CD4-positive, alpha-beta T cell treated with Interleukin-21 for 1 hour (primary cell): ENCODE results near the gene LRFN4.

Source experiments
- DNase-seq: peaks from one replicate; pipeline ENCODE4 v3.0.0-alpha.2; 2020

The LRFN4 gene

DNA sequence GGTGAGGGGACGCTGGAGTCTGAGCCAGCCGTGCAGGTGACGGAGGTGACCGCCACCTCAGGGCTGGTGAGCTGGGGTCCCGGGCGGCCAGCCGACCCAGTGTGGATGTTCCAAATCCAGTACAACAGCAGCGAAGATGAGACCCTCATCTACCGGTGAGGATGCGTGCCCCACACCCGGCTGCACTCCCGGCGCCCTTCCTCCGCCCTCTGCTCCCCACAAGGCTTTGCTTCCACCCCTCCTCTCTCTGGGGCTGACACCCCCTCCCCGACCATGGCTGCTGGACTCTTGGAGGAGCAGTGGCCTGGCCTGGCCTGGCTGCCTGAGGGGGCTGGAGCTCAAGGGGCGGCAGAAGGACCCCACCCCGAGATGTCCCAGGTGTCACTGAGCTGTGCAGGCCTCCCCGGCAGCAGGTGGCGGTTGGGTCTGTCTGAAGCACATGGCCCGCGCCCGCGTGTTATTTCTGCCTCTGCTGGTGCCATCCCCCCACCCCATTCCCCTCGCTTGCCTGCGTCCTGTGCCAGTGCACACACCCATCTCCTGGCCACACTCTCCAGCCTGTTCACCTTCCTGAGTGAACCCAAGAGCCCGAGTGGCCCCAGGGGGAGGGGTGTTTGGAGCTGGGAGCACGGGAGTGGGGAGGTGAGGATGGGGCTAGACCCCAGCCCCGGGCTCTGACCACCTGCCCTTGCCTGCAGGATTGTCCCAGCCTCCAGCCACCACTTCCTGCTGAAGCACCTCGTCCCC, 2.2 kb downstream of the LRFN4 start:
- no peak for DNase-seq

DNA sequence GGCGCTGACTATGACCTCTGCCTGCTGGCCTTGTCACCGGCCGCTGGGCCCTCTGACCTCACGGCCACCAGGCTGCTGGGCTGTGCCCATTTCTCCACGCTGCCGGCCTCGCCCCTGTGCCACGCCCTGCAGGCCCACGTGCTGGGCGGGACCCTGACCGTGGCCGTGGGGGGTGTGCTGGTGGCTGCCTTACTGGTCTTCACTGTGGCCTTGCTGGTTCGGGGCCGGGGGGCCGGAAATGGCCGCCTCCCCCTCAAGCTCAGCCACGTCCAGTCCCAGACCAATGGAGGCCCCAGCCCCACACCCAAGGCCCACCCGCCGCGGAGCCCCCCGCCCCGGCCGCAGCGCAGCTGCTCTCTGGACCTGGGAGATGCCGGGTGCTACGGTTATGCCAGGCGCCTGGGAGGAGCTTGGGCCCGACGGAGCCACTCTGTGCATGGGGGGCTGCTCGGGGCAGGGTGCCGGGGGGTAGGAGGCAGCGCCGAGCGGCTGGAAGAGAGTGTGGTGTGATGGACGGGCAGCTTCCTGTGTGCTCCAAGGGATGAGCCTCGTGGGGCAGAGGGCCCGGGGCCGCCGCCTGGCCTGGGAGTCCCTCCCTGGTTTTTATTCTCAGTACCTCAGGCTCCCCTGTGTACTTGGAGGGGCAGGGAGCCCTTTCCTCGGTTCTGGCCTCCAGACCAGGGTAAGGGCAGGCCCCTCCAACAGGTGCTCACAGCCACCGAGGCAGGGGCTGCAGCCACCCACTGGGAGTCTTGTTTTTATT, 3.0 kb downstream of the LRFN4 start:
- DNase-seq, result no peak

DNA sequence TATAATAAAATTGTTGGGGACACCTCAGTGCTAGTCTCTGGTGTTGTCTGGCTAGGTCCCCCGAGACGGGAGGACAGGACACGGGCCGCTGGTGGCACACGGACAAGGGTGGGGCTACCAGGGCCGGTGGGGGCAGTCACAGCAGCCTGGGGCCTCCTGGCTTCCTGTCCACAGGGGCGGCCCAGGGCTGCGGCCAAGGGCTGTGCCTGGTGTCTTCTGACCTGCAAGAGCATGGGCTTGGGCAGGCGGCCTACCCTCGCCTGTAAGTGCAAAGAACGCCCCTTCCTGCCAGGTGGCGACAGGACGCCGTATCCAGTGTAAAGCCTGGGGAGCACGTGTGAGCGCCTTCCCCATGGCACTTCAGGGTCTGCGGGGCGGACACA, 3.6 kb downstream of the LRFN4 start:
- DNase-seq, result no peak

DNA sequence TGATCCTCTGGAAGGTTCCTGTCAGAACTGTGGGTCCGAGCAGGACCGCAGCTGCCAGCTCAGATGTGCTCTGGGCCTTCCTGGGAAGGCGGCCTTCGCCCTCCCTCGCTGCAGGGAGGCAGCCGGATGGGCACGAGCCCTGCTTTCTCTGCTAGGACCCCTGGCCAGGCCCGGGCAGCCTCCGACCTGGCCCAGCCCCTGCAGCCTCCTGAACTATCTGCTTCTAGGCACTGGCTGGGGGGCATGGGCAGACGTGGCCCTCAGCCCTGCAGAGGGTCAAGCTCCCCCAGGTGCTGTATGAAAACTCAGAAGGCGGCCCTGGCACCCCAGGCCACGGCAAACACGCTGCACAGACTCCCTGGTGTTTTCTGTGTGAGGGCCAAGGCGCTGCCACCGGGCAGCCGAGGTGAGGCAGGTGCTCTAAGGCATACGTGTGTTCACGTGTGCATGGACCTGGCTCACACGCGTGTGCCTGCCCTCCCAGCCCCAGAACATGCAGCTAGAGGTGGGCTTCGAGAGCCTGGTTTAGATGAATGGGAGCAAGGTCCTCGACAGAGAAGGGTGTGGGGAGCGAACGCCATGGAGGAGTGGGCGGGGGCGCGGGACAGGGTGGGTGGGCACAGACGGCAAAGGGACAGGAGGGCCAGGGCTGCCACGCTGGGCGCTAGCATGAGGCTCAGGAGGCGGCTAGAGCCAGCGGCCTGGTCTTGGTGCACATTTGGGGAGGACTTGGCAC, 4.3 kb downstream of the LRFN4 start:
- no peak for DNase-seq

DNA sequence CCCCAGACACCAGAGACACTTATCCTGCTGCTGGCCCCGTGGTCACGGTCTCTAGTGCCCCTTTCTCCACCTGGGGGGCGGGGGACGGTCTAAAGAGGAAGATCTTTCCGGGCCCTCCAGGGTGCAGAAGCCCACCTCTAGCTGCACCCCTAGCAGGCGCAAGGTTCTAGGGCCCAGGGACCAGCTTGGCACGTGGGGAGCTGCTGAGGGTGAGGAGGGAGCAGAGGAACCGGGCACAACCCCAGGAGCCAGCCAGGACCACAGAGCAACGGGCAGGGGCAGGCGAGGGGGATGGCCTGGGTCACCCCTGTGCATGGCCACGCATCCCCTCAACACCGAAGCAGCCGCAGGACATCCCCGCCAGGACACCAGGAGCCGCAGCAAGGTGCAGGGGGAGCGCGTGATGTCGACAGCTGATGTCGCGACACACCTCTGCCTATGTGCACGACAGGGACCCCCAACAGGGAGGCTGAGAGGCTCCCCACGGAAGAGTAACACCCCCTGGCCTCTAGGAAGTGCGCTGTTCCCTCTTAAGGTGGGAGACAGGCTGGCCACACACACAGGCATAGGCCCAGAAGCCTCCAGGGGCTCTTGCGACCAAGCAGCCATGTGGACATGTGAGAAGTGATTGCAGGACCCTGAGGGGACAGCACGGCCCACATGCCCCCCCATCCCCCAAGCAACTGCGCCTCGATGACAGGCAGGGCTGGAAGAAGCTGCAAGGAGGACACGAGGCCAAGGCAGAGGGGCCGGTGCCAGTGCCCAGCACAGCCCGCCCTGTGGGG, 5.1 kb downstream of the LRFN4 start:
- DNase-seq, result no peak

DNA sequence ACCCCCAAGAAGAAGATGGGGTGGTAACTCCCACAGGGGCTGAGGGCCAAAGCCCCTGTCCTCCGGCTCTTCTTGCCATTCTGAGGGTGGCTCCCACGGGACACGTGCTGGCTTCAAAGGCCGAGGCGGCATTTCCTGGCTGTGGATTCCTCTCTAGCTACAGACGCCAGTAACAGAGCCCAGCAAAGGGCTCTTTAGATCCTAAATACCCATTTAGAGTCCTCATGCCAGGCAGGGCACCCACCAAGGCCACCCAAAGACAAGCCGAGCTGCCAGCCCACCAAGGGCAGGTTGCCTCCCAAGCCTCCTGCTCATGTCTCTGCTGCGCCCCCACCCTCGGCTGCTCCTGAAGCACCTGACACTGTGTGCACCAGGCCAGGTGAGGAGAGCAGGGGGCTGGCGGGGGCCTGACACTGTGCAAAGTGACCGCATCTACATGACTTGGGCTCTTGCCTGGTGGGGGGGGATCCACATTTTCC, 5.7 kb downstream of the LRFN4 start:
- DNase-seq, result no peak

DNA sequence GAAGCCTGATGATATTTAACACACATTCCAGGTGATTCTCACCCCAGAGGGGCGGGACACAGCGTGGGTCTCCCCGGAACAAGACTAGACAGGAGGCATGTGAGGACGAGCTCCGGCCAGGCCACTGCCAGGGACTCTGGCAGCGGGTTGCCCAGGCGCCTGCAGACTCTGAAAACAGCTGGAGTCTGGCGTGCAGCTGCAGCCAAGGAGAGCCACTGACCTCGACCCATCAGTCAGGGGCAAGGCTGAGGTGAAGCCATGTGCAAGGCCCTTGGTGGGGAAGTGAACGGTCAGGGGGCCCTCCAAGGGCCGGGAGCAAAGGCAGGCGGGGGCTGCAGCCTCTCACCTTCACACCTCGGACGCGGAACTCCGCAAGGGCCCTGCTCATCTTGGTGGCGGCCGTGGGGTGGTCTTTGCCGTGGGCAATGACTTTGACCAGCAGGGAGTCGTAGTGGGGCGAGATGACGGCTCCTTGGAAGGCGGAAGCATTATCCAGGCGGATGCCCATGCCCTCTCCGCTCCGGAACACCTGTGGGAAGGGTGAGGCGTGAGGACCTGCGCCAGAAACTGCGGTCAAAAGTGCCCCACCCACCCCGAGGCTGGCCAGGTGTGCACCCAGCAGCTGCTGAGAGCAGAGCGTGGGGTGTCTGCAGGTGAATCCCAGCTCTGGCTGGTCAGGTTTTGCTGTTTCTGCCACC, 6.7 kb downstream of the LRFN4 start:
- no peak for DNase-seq

DNA sequence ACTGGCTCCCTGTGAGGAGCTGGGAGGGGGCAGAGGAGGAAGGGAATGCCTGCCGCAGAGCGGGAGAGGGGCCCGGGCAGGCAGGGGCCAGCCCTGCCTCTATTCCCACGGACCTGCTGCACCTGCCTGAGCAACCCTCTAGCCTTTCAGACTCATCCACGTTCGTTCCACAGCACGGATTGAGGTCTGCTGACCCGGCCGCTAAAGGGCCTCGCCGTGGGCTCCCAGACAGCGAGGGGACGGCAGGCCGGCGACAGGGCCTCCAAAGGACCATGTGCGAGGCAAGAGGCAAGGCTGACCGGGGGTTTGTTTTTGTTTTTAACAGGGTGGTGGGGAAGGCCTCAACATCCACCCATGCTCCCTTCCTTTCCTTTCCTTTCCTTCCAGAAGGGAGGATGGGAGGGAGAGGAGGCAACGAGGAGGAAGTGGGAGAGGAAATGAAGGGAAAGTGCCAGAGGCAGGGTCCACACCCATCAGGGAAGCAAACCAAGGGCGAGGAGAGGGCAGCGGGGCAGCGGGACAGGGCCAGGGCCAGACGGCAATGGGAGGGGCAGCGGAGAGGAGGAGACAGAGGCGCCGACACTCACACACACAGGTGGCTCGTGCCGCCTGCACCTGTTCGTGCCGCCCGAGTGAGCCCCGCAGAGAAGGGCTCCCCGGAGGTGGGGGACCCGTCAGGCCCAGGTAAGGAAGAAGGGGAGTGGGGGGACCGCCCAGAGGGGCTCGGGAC, 7.5 kb downstream of the LRFN4 start:
- no peak for DNase-seq

DNA sequence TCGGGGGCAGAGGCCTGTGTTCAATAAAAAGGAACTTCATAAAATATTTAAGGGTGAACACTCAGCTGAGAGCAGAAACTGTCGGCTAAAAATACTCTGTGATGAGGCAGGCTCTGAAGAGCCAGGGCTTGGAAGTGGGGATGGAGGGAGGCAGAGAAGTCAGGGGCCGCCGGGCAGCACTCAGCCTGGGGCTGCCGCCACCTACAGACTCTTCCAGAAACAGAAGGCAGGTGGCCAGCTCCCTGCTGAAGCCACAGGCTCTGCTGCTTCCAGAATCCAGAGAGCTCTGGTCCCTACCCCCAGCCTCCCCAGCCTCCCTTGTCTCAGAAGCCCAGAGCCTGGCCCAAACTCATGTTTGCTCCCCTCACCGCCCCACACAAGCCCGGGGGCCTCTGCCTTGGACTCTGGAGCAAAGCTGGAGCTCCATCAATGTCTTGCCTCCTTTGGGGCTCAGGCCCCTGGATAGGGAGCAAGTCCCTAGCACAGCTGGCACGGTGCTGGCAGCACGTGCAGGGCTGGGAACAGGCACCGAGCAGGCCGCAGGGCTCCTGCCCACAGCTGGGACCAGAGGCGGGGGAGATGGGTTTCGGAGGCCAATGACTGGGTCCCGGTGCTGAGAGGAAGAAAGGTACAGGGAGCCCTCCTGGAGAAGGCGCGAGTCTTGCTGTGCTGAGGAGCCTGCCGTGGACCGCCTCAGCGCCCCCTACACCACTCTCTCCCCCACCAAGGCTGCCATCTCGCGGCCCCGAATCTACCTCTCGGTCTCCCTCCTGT, 8.2 kb downstream of the LRFN4 start:
- no peak for DNase-seq

DNA sequence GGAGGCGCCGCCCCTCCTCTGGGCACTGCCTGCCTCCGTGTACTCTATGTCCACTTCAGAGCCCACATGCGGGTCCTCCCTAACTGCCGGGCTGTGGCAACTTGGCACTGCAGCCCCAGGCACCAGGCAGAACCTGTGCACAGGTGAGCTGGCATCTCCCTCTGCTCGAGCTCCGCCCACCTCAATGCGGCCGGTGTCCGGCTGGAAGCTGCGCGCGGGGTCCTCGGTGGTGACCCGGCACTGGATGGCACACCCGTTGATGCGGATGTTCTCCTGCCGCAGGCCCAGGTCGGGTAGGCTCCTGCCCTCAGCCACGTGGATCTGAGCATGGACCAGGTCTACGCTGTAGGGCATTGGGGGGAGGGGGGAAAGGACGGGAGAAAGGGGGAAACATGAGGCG, 9.1 kb downstream of the LRFN4 start:
- no peak for DNase-seq

DNA sequence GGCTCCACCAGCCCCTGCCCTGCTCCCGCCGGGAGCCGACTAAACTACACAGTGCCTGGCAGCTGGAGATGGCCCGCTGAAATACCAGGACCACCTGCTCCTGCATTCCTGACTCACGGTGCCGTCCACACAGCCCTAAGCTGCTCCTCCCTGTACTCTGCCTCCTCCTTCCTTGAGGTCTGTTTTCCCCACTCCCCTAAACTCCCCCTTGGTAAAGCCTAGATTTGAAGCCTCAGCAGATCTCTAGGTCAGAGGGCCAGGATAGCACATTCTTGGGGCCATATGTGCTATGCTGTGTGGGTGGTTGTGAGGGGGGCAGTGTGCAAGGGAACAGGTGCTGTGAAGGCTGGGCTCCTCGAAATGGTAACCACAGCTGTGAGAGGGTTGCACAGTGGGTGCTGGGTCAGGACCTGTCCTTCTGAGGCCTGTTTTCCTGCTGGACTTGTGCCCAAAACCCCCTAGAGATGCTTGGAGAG, 9.7 kb downstream of the LRFN4 start:
- no peak for DNase-seq

DNA sequence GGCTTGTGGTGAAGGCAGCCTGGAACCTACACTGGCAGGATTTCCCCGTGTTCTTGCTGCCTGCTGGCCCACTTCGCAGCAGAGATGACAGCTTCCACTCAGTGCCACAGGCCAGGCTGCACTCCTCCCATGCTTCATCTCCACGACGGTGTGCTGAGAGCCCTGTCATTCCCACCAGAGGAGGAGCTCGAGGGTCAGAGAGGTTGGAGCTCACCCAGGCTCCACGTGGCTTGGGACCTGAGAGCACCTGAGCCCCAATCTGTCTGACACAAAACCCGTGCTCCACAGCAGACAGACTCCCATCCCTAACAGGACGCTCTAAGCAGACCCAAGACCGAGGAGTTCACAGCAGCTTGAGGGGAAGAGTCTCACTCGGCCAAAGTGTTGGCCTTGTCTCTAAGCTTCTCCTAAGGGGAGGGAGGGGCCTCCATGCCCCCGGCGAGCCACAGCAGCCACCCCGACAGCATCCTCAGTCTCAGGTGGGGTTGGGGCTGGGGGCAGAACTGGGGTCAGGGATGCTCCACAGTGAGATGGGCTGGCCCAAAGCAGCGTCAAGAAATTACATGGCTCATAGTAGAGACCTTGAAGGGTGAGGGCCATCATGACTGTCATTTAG, 10.7 kb downstream of the LRFN4 start:
- no peak for DNase-seq

DNA sequence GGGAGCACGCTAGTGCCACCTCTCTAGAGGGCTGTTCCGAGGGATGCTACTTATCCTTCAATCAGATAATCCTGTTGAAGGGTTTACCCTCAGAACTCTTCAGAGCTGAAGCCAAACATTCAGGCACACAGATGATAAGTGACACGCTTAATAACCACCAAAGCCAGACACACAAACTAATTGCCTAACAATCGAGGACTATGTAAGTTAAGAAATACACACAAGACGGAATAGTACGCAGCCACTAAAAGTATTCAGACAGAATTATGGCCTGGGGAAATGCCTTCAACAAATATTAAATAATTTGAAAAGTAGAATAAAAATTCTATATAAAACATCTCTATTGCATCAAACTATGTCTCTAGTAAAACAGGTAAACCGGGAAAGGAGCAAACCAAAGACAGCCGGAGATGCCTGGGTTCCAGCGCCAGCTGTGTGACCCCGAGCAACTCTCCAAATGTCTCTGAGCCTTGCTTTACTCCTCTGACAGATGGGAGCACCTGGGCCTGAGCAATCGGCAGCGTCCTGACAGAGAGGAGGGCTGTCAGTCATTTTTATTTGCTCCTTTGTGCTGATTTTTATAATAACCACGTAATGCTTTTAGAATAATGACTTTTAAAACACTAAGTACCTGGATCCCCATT, 11.3 kb downstream of the LRFN4 start:
- no peak for DNase-seq

DNA sequence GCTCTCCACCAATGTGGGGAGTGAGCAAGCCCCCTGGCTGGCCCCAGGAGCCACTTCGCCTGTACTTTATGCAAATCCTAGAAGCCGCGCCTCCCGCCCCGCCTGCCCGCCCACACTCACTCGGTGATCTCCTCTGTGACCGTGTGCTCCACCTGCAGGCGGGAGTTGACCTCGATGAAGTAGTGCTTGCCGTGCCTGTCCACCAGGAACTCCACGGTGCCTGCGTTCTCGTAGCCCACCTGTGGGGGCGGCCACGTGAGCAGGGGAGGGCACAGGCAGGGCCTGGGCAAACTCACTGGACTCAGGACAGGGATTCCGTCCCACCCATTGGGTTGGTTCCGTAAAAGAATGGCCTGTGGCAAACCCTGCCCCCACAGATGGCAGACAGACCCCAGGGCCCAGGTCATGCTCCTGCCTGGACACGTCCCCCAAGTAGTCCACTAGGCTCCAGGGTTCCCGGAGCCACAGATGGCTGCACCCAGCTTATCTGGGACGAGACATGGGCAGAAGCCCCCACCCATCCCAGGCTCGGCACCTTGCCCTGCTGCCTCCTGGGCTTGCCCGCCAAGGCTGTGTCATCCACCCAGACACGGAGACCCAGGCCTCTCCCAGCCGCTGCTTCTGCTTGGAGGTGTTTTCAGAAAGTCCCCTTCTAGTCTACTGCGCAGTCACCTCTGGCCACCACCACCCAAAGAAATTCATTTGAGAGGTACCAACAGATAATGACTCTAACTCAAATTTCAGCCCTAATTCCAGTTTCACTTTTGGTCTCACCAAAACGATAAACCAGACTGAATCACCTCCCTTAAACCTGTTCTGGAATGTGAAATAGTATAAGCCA, 12.1 kb downstream of the LRFN4 start:
- DNase-seq, result peak; percentile 79

DNA sequence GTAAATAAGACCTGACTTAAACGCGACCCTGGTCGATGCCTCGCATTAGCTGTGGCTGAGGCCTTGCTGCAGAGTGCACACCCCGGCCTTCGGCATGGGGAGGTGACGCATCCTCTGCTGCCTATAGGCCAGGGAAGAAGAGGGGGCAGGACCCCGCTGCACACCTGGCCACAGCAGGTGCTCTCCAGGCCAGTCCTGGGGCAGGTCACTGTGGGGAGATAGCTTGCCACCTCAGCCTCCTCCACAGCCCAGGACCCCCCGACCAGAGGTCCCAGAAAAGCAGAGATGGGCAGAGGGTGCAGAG, 12.7 kb downstream of the LRFN4 start:
- DNase-seq, result no peak

DNA sequence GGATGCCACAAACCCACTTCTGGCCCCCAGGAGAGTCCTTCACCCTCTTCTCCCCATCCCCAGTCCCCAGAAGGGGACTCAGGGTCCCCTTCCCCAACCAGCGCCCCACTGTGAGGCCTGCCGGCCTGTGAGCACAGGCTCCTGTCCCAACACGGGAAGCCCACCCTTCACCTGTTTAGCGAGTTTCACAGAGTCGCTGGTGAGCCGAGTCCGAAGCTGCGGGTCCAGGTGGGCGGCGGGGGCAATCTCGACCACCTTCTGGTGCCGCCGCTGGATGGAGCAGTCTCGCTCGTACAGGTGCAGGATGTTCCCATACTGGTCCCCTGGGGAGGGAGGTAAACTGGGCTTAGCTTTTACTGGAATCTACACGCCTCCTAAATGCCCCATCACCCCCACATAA, 13.3 kb downstream of the LRFN4 start:
- no peak for DNase-seq

DNA sequence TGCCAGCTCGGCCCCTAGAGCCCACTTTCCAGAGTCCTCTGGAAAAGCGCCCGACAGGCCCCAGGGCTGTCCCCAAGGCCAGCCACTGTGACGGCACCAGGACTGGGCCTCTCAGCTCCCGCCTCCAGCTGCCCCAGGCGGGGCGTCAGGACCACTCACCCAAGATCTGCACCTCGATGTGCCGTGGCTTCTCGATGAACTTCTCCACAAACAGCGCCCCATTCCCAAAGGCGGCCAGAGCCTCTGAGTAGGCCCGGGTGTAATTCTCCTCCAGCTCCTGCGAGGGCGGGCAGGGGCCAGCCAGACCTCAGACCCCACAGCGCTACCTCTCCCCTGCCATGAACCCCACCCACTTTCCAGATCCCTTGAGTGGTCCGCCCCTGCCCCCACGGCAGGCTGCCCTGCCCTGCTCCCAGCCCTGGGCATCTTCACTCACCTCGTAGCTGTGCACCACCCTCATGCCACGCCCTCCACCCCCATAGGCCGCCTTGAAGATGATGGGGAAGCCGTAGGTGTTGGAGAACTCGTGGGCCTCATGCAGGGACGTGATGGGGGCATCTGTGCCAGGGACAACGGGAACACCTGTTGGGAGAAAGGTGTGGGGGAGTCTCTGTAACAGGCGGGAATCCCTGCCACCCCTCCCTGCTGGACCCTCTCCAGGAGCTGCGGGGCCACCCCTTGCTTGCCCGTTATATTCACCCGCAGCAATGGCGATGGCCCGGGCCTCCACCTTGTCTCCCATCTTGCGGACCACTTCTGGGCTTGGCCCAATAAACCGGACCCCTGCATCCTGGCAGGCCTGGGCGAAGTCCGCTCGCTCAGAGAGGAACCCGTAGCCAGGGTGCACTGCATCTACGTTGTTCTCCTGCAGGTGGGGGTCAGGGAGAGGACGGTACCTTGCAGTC, 14.0 kb downstream of the LRFN4 start:
- no peak for DNase-seq

DNA sequence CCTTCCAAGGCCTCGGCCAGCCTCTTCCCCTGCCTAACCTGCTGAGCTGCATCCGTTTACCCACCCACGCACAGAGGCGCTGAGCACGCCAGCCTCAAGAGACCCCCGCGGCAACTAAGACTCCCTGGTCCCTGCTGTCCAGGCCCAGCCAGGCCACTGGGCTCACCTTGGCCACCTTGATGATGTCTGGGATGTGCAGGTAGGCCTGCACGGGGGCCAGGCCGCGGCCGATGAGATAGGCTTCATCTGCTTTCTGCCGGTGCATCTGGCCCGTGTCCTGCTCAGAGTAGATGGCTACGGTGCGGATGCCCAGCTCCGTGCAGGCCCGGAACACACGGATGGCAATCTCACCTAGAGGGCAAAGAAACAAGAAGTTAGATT, 14.6 kb downstream of the LRFN4 start:
- no peak for DNase-seq
